ENCODE results near the gene ASCL5. TPM values are rescaled to one million over a fixed set of nuclear protein-coding genes. Genes with fewer than 3 reads are reported as not detected.

ASCL5 gene
- total RNA-seq, 2 experiments from 2014 or later, result 0.49 to 0.50 TPM

- CTCF ChIA-PET, result no interaction called here
- intact Hi-C loops (cut with DNase I, micrococcal nuclease), result no loop called here
- Mint-ChIP-seq H3K4me1 (ENCODE audit: low read depth) (no peaks in the 10 kb centered on the region), H3K9me3 (no peaks in the 10 kb centered on the region), H3K4me3 (no peak overlapping the region), H3K27ac (no peak overlapping the region), H3K27me3 (no peaks in the 10 kb centered on the region), H3K36me3 (ENCODE audit: low read depth) (peaks cover 59% of the 10 kb centered on the region)
- Histone ChIP-seq H3K27me3 (ENCODE audit: control insufficient read depth in 1 of 2, insufficient read depth in 2 of 2, low read length in 2 of 2) (no peaks in the 10 kb centered on the region), H3K27ac (ENCODE audit: low read depth in 1 of 2, low read length in 2 of 2) (no peak overlapping the region), H3K9me3 (ENCODE audit: control insufficient read depth in 1 of 2, insufficient read depth in 1 of 2, low read length in 2 of 2) (no peaks in the 10 kb centered on the region), H3K4me1 (ENCODE audit: insufficient read depth, low read length) (no peaks in the 10 kb centered on the region), H3K36me3 (ENCODE audit: insufficient read depth, low read length) (peaks cover 34% of the 10 kb centered on the region), H3K4me3 (ENCODE audit: low read length) (no peak overlapping the region)
- TF ChIP-seq CTCF (IDR thresholded peaks at IDR 0.05), result no peak
- POLR2A ChIA-PET, result interaction anchor here (2.1 kb wide), 1 partner anchor 16 kb away, joined by 4 read pairs; no protein-coding TSS in a partner anchor
- ATAC-seq (ENCODE audit: poor library complexity) (no peak), DNase-seq (no peak)
These were observed 10.8 kb upstream of the ASCL5 start for GRCh38 chr1:201137579-201138310.

- no peak for DNase-seq
- Mint-ChIP-seq H3K27me3 (no peaks in the 10 kb centered on the region), H3K4me1 (ENCODE audit: low read depth) (no peaks in the 10 kb centered on the region), H3K4me3 (no peak overlapping the region), H3K36me3 (ENCODE audit: low read depth) (peaks cover 54% of the 10 kb centered on the region), H3K9me3 (no peaks in the 10 kb centered on the region), H3K27ac (no peak overlapping the region)
- H3K36me3 ChIP-seq (ENCODE audit: insufficient read depth, low read length), result peaks cover 32% of the 10 kb centered on the region
- TF ChIP-seq CTCF (IDR thresholded peaks at IDR 0.05), result no peak
- no peak for ATAC-seq (ENCODE audit: poor library complexity)
- no peaks in the 10 kb centered on the region for H3K27me3 ChIP-seq (ENCODE audit: control insufficient read depth in 1 of 2, insufficient read depth in 2 of 2, low read length in 2 of 2)
- H3K4me3 ChIP-seq (ENCODE audit: low read length), result no peak overlapping the region
- ChIA-PET POLR2A (interaction anchor here (0.6 to 2.1 kb wide), 2 partner anchors 16 to 267 kb away, joined by 3 to 4 read pairs; no protein-coding TSS in a partner anchor), CTCF (interaction anchor here (0.6 to 0.7 kb wide), 2 partner anchors 13 to 20 kb away, joined by 3 read pairs; no protein-coding TSS in a partner anchor)
- no peaks in the 10 kb centered on the region for H3K4me1 ChIP-seq (ENCODE audit: insufficient read depth, low read length)
- no peaks in the 10 kb centered on the region for H3K9me3 ChIP-seq (ENCODE audit: control insufficient read depth in 1 of 2, insufficient read depth in 1 of 2, low read length in 2 of 2)
- intact Hi-C loops (cut with DNase I, micrococcal nuclease), result no loop called here
- H3K27ac ChIP-seq (ENCODE audit: low read depth in 1 of 2, low read length in 2 of 2), result no peak overlapping the region
These were observed 10.0 kb upstream of the ASCL5 start for GRCh38 chr1:201137024-201137392.

GRCh38 chr1:201136355-201137023 is 9.5 kb upstream of the ASCL5 start:
- peaks cover 50% of the 10 kb centered on the region for H3K36me3 Mint-ChIP-seq (ENCODE audit: low read depth)

More at GRCh38 chr1:201136355-201137023, 9.5 kb upstream of the ASCL5 start:
- no peak overlapping the region for H3K27ac ChIP-seq (ENCODE audit: low read depth in 1 of 2, low read length in 2 of 2)
- no peak overlapping the region for H3K4me3 ChIP-seq (ENCODE audit: low read length)
- ATAC-seq (ENCODE audit: poor library complexity) (no peak), DNase-seq (no peak)
- H3K9me3 ChIP-seq (ENCODE audit: control insufficient read depth in 1 of 2, insufficient read depth in 1 of 2, low read length in 2 of 2), result no peaks in the 10 kb centered on the region
- intact Hi-C loops (cut with DNase I, micrococcal nuclease), result no loop called here
- no peaks in the 10 kb centered on the region for H3K9me3 Mint-ChIP-seq
- ChIA-PET POLR2A (interaction anchor here (0.6 kb wide), 1 partner anchor 267 kb away, joined by 3 read pairs; no protein-coding TSS in a partner anchor), CTCF (interaction anchor here (0.6 to 0.7 kb wide), 2 partner anchors 14 to 21 kb away, joined by 3 read pairs; no protein-coding TSS in a partner anchor)
- H3K27me3 ChIP-seq (ENCODE audit: control insufficient read depth in 1 of 2, insufficient read depth in 2 of 2, low read length in 2 of 2), result no peaks in the 10 kb centered on the region
- no peak overlapping the region for H3K4me3 Mint-ChIP-seq
- no peak overlapping the region for H3K27ac Mint-ChIP-seq
- no peaks in the 10 kb centered on the region for H3K4me1 ChIP-seq (ENCODE audit: insufficient read depth, low read length)
- peaks cover 28% of the 10 kb centered on the region for H3K36me3 ChIP-seq (ENCODE audit: insufficient read depth, low read length)
- no peaks in the 10 kb centered on the region for H3K27me3 Mint-ChIP-seq
- no peak for TF ChIP-seq CTCF (IDR thresholded peaks at IDR 0.05)
- no peaks in the 10 kb centered on the region for H3K4me1 Mint-ChIP-seq (ENCODE audit: low read depth)

Data from CD4-positive, alpha-beta T cell (primary cell).